ENCODE measurements around the gene TEX38. TPM values are rescaled to one million over a fixed set of nuclear protein-coding genes. Genes with fewer than 3 reads are reported as not detected.
"Not testable (repeated sequence)": the region's sequence is repeated elsewhere in the genome, so short reads cannot be mapped to it uniquely, and the experiment has no call there.

TEX38 gene
- total and polyA plus RNA-seq, 4 experiments from 2014 or later, result 0.25 TPM; not detected in 3

DNA sequence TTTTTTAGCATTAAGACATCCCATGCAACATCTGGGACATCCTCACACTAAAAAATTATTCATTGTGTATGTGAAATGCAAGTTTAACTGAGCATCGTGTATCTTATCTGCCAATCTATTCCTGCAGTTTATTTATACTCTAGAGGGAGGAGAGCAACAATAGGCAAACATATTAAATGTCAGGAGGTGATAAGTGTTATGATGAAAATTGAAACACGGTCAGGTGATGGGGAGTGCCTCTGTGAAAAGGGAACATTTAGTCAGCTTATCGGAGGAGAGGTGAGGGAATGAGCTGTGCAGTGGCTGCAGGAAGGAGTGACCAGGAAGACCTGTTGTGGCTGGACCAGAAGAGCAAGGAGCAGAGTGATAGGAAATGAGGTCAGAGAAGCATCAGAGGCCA, 48.0 kb downstream of the TEX38 start:
- H3K27me3 Mint-ChIP-seq, result no peaks in the 10 kb centered on the region
- DNase-seq, result no peak
- peak overlapping the region in 1 of 2 donors; percentile 18 for H3K4me3 ChIP-seq (ENCODE audit: low read length in 2 of 2)
- ChIA-PET CTCF (ENCODE audit: partially characterized antibody) (interaction anchor here (0.7 to 1.5 kb wide), 5 partner anchors 19 to 688 kb away, joined by 3 read pairs; no protein-coding TSS in a partner anchor), POLR2A (ENCODE audit: partially characterized antibody) (interaction anchor here (0.7 to 3.3 kb wide), 7 partner anchors 14 to 1033 kb away, joined by 3 to 21 read pairs (median 5); partner anchors contain the start of genes ATPAF1, GPBP1L1 and MKNK1)
- no peaks in the 10 kb centered on the region for H3K27me3 ChIP-seq (ENCODE audit: insufficient read depth, low read length)
- H3K36me3 Mint-ChIP-seq, result peaks cover 18 to 35% of the 10 kb centered on the region in 2 donors
- H3K9me3 ChIP-seq (ENCODE audit: control insufficient read depth in 1 of 2, low read length in 2 of 2), result no peaks in the 10 kb centered on the region
- H3K27ac ChIP-seq (ENCODE audit: low read depth, low read length), result peak overlapping the region; percentile 88
- peak overlapping the region; percentile 85 to 96 (median 90) for H3K27ac Mint-ChIP-seq
- intact Hi-C loops (cut with micrococcal nuclease), result loop anchor here (1.0 to 10.0 kb wide), 6 partner anchors 51 to 1032 kb away; partner anchors contain the start of genes ATPAF1, CMPK1, GPBP1L1 and LRRC41
- peaks cover 38% of the 10 kb centered on the region for H3K4me1 ChIP-seq (ENCODE audit: insufficient read depth, low read length)
- peaks cover 12% of the 10 kb centered on the region for H3K36me3 ChIP-seq (ENCODE audit: insufficient read depth, low read length)
- peak overlapping the region; percentile 80 to 93 (median 88) for H3K4me3 Mint-ChIP-seq
- peaks cover 0 to 4% (median 0%) of the 10 kb centered on the region in 8 donors for H3K9me3 Mint-ChIP-seq
- peaks cover 31 to 53% (median 45%) of the 10 kb centered on the region in 4 donors for H3K4me1 Mint-ChIP-seq

- intact Hi-C loops (cut with micrococcal nuclease); H3K9me3 Mint-ChIP-seq; H3K9me3 ChIP-seq (ENCODE audit: control insufficient read depth in 1 of 2, low read length in 2 of 2); H3K27ac ChIP-seq (ENCODE audit: low read depth, low read length); H3K27me3 ChIP-seq (ENCODE audit: insufficient read depth, low read length); H3K36me3 ChIP-seq (ENCODE audit: insufficient read depth, low read length); H3K4me3 ChIP-seq (ENCODE audit: low read length in 2 of 2); DNase-seq; H3K27me3 Mint-ChIP-seq: not testable (repeated sequence)
- POLR2A ChIA-PET (ENCODE audit: partially characterized antibody), result interaction anchor here (1.4 to 3.3 kb wide), 4 partner anchors 44 to 187 kb away, joined by 5 to 21 read pairs (median 14); partner anchors contain the start of genes ATPAF1 and MKNK1
- Mint-ChIP-seq H3K4me3 (peak overlapping the region in 1 of 8 donors; percentile 37), H3K4me1 (peaks cover 32 to 48% (median 42%) of the 10 kb centered on the region in 4 donors), H3K36me3 (peaks cover 12 to 29% of the 10 kb centered on the region in 2 donors), H3K27ac (peak overlapping the region in 6 of 7 donors; percentile 7 to 90 (median 40))
- peaks cover 42% of the 10 kb centered on the region for H3K4me1 ChIP-seq (ENCODE audit: insufficient read depth, low read length)
- CTCF ChIA-PET (ENCODE audit: partially characterized antibody), result interaction anchor here (0.7 to 1.0 kb wide), 2 partner anchors 187 to 274 kb away, joined by 3 read pairs; no protein-coding TSS in a partner anchor
Observed at GRCh38 chr1:46720319-46720718, 48.7 kb downstream of the TEX38 start.

- Mint-ChIP-seq H3K27ac (peak overlapping the region in 1 of 7 donors; percentile 7), H3K9me3 (peaks cover 0 to 4% (median 0%) of the 10 kb centered on the region in 8 donors), H3K4me1 (peaks cover 32 to 41% (median 37%) of the 10 kb centered on the region in 4 donors), H3K4me3 (no peak overlapping the region), H3K36me3 (peaks cover 7 to 22% of the 10 kb centered on the region in 2 donors), H3K27me3 (peaks cover 3 to 8% of the 10 kb centered on the region in 2 donors)
- Histone ChIP-seq H3K4me3 (ENCODE audit: low read length in 2 of 2) (no peak overlapping the region), H3K4me1 (ENCODE audit: insufficient read depth, low read length) (peaks cover 35% of the 10 kb centered on the region), H3K36me3 (ENCODE audit: insufficient read depth, low read length) (no peaks in the 10 kb centered on the region), H3K27ac (ENCODE audit: low read depth, low read length) (no peak overlapping the region), H3K9me3 (ENCODE audit: control insufficient read depth in 1 of 2, low read length in 2 of 2) (no peaks in the 10 kb centered on the region), H3K27me3 (ENCODE audit: insufficient read depth, low read length) (no peaks in the 10 kb centered on the region)
- intact Hi-C loops (cut with micrococcal nuclease), result no loop called here
- CTCF ChIA-PET (ENCODE audit: partially characterized antibody), result no interaction called here
- POLR2A ChIA-PET (ENCODE audit: partially characterized antibody), result interaction anchor here (2.9 to 3.3 kb wide), 2 partner anchors 53 to 188 kb away, joined by 11 to 21 read pairs; partner anchors contain the start of gene ATPAF1
- DNase-seq, result no peak
Observed at GRCh38 chr1:46721204-46721603, 49.5 kb downstream of the TEX38 start.

- ChIA-PET CTCF (ENCODE audit: partially characterized antibody) (no interaction called here), POLR2A (ENCODE audit: partially characterized antibody) (interaction anchor here (3.3 kb wide), 1 partner anchor 53 kb away, joined by 21 read pairs; the partner anchor contains the start of gene ATPAF1)
- no peak overlapping the region for H3K4me3 ChIP-seq (ENCODE audit: low read length in 2 of 2)
- intact Hi-C loops (cut with micrococcal nuclease), result no loop called here
- H3K36me3 Mint-ChIP-seq, result peaks cover 1 to 16% of the 10 kb centered on the region in 2 donors
- no peak overlapping the region for H3K27ac ChIP-seq (ENCODE audit: low read depth, low read length)
- peaks cover 30% of the 10 kb centered on the region for H3K4me1 ChIP-seq (ENCODE audit: insufficient read depth, low read length)
- peaks cover 3 to 9% of the 10 kb centered on the region in 2 donors for H3K27me3 Mint-ChIP-seq
- no peaks in the 10 kb centered on the region for H3K9me3 ChIP-seq (ENCODE audit: control insufficient read depth in 1 of 2, low read length in 2 of 2)
- no peak overlapping the region for H3K4me3 Mint-ChIP-seq
- peak overlapping the region in 3 of 7 donors; percentile 21 to 33 (median 29) for H3K27ac Mint-ChIP-seq
- H3K4me1 Mint-ChIP-seq, result peaks cover 27 to 35% (median 31%) of the 10 kb centered on the region in 4 donors
- H3K9me3 Mint-ChIP-seq, result peaks cover 0 to 8% (median 0%) of the 10 kb centered on the region in 8 donors
- DNase-seq, result no peak
- no peaks in the 10 kb centered on the region for H3K36me3 ChIP-seq (ENCODE audit: insufficient read depth, low read length)
- no peaks in the 10 kb centered on the region for H3K27me3 ChIP-seq (ENCODE audit: insufficient read depth, low read length)
Observed at GRCh38 chr1:46721686-46722205, 50.1 kb downstream of the TEX38 start.

Other genes starting within 250 kb of the TEX38 start
- not detected for gene DMBX1, start 182.0 kb upstream of the TEX38 start, total RNA-seq
- gene DMBX1, start 182.0 kb upstream of the TEX38 start, polyA plus RNA-seq, result not detected
- not detected for gene KNCN, start 120.2 kb upstream of the TEX38 start, total RNA-seq
- not detected for gene KNCN, start 120.2 kb upstream of the TEX38 start, polyA plus RNA-seq
- 10 to 100 TPM; 54.3 to 54.9 TPM for gene MKNK1, start 67.6 kb upstream of the TEX38 start, total RNA-seq
- gene MKNK1, start 67.6 kb upstream of the TEX38 start, polyA plus RNA-seq, result 10 to 100 TPM; 29.3 to 33.4 TPM
- gene MOB3C, start 55.0 kb upstream of the TEX38 start, total RNA-seq, result 10 to 100 TPM; 27.8 to 29.5 TPM
- 10 to 100 TPM in 1 of 2 donors, 1 to 10 TPM in 1; 9.8 to 19.1 TPM for gene MOB3C, start 55.0 kb upstream of the TEX38 start, polyA plus RNA-seq
- gene ATPAF1, start 3.5 kb upstream of the TEX38 start, total RNA-seq, result 10 to 100 TPM; 32.9 to 37.6 TPM
- gene ATPAF1, start 3.5 kb upstream of the TEX38 start, polyA plus RNA-seq, result 100 to 1,000 TPM in 1 of 2 donors, 10 to 100 TPM in 1; 76.6 to 128 TPM
- gene EFCAB14, start 47.3 kb downstream of the TEX38 start, total RNA-seq, result 10 to 100 TPM; 96.7 to 98.5 TPM
- gene EFCAB14, start 47.3 kb downstream of the TEX38 start, polyA plus RNA-seq, result 100 to 1,000 TPM in 1 of 2 donors, 10 to 100 TPM in 1; 87.0 to 117 TPM
- gene CYP4B1, start 127.2 kb downstream of the TEX38 start, total RNA-seq, result not detected
- gene CYP4B1, start 127.2 kb downstream of the TEX38 start, polyA plus RNA-seq, result 1 to 10 TPM; 1.4 to 2.5 TPM